T-helper 1 cell treated with Interleukin-12 subunit alpha and Interleukin-12 subunit beta and Interleukin-4 antibody, amounts not matched to agents 30 μg/mL and 1 μg/mL, for 36 hours (primary cell): ENCODE data around the gene NTN1.
A peak's percentile ranks its signal among the peaks of the same experiment; 100 is the strongest.
"Not testable (repeated sequence)": the region's sequence is repeated elsewhere in the genome, so short reads cannot be mapped to it uniquely, and the experiment has no call there.

Experiments used
- H3K27ac Mint-ChIP-seq: one replicate; pipeline ENCODE4 v1.8.0; 2021; ENCODE audit warnings: mild to moderate bottlenecking, mixed read lengths
- H3K27me3 Mint-ChIP-seq: one replicate; pipeline ENCODE4 v1.8.0; 2021; ENCODE audit warnings: low read depth, mixed read lengths
- H3K36me3 Mint-ChIP-seq: one replicate; pipeline ENCODE4 v1.8.0; 2021; ENCODE audit warnings: low read depth, mixed read lengths
- H3K4me1 Mint-ChIP-seq: one replicate; pipeline ENCODE4 v1.8.0; 2021; ENCODE audit warnings: low read depth, mixed read lengths
- H3K4me3 Mint-ChIP-seq: one replicate; pipeline ENCODE4 v1.8.0; 2021; ENCODE audit warnings: mild to moderate bottlenecking, moderate library complexity, mixed read lengths
- H3K9me3 Mint-ChIP-seq: one replicate; pipeline ENCODE4 v1.8.0; 2021; ENCODE audit warnings: mixed read lengths

Gene NTN1

GRCh38 chr17:9104370-9105041 is 83.2 kb downstream of the NTN1 start:
- no peak overlapping the region for H3K4me3 Mint-ChIP-seq
- no peaks in the 10 kb centered on the region for H3K36me3 Mint-ChIP-seq
- peaks cover 5% of the 10 kb centered on the region for H3K27me3 Mint-ChIP-seq
- no peaks in the 10 kb centered on the region for H3K4me1 Mint-ChIP-seq
- H3K27ac Mint-ChIP-seq = no peak overlapping the region
- peaks cover 10% of the 10 kb centered on the region for H3K9me3 Mint-ChIP-seq

- Mint-ChIP-seq H3K27me3 (peaks cover 5% of the 10 kb centered on the region), H3K9me3 (peaks cover 10% of the 10 kb centered on the region), H3K27ac (no peak overlapping the region), H3K4me3 (no peak overlapping the region), H3K36me3 (no peaks in the 10 kb centered on the region), H3K4me1 (no peaks in the 10 kb centered on the region)
These were observed 84.0 kb downstream of the NTN1 start for GRCh38 chr17:9105068-9105868.

GRCh38 chr17:9106278-9106677 is 85.0 kb downstream of the NTN1 start:
- H3K4me1 Mint-ChIP-seq = not testable (repeated sequence)

GRCh38 chr17:9107527-9107926 is 86.2 kb downstream of the NTN1 start:
- Mint-ChIP-seq H3K27ac (no peak overlapping the region), H3K36me3 (no peaks in the 10 kb centered on the region), H3K4me3 (no peak overlapping the region), H3K27me3 (peaks cover 8% of the 10 kb centered on the region), H3K4me1 (no peaks in the 10 kb centered on the region), H3K9me3 (peaks cover 4% of the 10 kb centered on the region)

More at GRCh38 chr17:9106278-9106677, 85.0 kb downstream of the NTN1 start:
- H3K36me3 Mint-ChIP-seq, H3K9me3 Mint-ChIP-seq, H3K4me3 Mint-ChIP-seq, H3K27ac Mint-ChIP-seq, H3K27me3 Mint-ChIP-seq: not testable (repeated sequence)

- H3K27ac Mint-ChIP-seq = no peak overlapping the region
- H3K27me3 Mint-ChIP-seq = peaks cover 8% of the 10 kb centered on the region
- H3K9me3 Mint-ChIP-seq = no peaks in the 10 kb centered on the region
- H3K36me3 Mint-ChIP-seq = no peaks in the 10 kb centered on the region
- H3K4me1 Mint-ChIP-seq = no peaks in the 10 kb centered on the region
- no peak overlapping the region for H3K4me3 Mint-ChIP-seq
These were observed 86.8 kb downstream of the NTN1 start for GRCh38 chr17:9108146-9108545.

- Mint-ChIP-seq H3K27ac (no peak overlapping the region), H3K36me3 (no peaks in the 10 kb centered on the region), H3K9me3 (no peaks in the 10 kb centered on the region), H3K4me3 (no peak overlapping the region), H3K27me3 (peaks cover 8% of the 10 kb centered on the region), H3K4me1 (no peaks in the 10 kb centered on the region)
These were observed 88.6 kb downstream of the NTN1 start for GRCh38 chr17:9109933-9110332.

- Mint-ChIP-seq H3K4me1 (no peaks in the 10 kb centered on the region), H3K4me3 (no peak overlapping the region), H3K27ac (no peak overlapping the region), H3K36me3 (no peaks in the 10 kb centered on the region), H3K27me3 (peaks cover 8% of the 10 kb centered on the region), H3K9me3 (no peaks in the 10 kb centered on the region)
These were observed 89.2 kb downstream of the NTN1 start for GRCh38 chr17:9110501-9110900.

GRCh38 chr17:9115214-9116191 is 94.2 kb downstream of the NTN1 start:
- peaks cover 5% of the 10 kb centered on the region for H3K9me3 Mint-ChIP-seq
- no peak overlapping the region for H3K27ac Mint-ChIP-seq
- peak overlapping the region; percentile 48 for H3K4me3 Mint-ChIP-seq
- H3K27me3 Mint-ChIP-seq = peaks cover 3% of the 10 kb centered on the region
- no peaks in the 10 kb centered on the region for H3K4me1 Mint-ChIP-seq
- no peaks in the 10 kb centered on the region for H3K36me3 Mint-ChIP-seq

- Mint-ChIP-seq H3K36me3 (no peaks in the 10 kb centered on the region), H3K4me1 (no peaks in the 10 kb centered on the region), H3K9me3 (peaks cover 5% of the 10 kb centered on the region), H3K4me3 (no peak overlapping the region), H3K27ac (no peak overlapping the region), H3K27me3 (peaks cover under 1% of the 10 kb centered on the region)
These were observed 95.1 kb downstream of the NTN1 start for GRCh38 chr17:9116311-9116835.

GRCh38 chr17:9116861-9117568 is 95.7 kb downstream of the NTN1 start:
- Mint-ChIP-seq H3K4me3 (no peak overlapping the region), H3K27me3 (peaks cover 6% of the 10 kb centered on the region), H3K9me3 (peaks cover 5% of the 10 kb centered on the region), H3K27ac (no peak overlapping the region), H3K36me3 (no peaks in the 10 kb centered on the region), H3K4me1 (no peaks in the 10 kb centered on the region)

- no peaks in the 10 kb centered on the region for H3K36me3 Mint-ChIP-seq
- peaks cover 6% of the 10 kb centered on the region for H3K27me3 Mint-ChIP-seq
- no peaks in the 10 kb centered on the region for H3K4me1 Mint-ChIP-seq
- no peak overlapping the region for H3K27ac Mint-ChIP-seq
- peaks cover 5% of the 10 kb centered on the region for H3K9me3 Mint-ChIP-seq
- H3K4me3 Mint-ChIP-seq = no peak overlapping the region
These were observed 99.2 kb downstream of the NTN1 start for GRCh38 chr17:9120471-9120870.

- Mint-ChIP-seq H3K27me3 (peaks cover 6% of the 10 kb centered on the region), H3K36me3 (no peaks in the 10 kb centered on the region), H3K4me1 (no peaks in the 10 kb centered on the region), H3K9me3 (peaks cover 5% of the 10 kb centered on the region), H3K27ac (no peak overlapping the region), H3K4me3 (no peak overlapping the region)
These were observed 100.0 kb downstream of the NTN1 start for GRCh38 chr17:9121186-9121820.
